ENCODE data around the gene C1QB.
A peak's percentile ranks its signal among the peaks of the same experiment; 100 is the strongest.
"Not testable (repeated sequence)": the region's sequence is repeated elsewhere in the genome, so short reads cannot be mapped to it uniquely, and the experiment has no call there.

Gene C1QB

DNA sequence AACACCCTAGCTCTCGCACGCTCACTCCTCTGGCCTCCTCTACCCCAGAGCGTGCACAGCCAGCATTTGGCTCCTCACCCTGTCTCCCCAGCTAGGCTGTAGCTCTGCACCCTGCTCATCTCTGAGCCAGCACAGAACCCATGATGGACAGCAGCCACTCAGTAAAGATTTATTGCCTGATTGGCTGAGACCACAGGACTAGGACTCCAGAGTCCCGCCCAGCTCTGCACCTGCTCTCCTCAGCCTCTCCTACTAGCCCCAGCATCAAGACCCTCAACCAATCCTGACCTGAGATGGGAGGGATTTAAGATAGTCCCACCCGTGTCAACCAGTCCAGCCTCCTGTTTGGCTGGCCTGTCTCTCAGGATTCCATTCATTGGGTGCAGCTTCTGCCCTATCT, 9.3 kb downstream of the C1QB start:
- DNase-seq (ENCODE audit: extremely low read depth in 1 of 2, low read depth in 1 of 2): peak in 1 of 2 donors; percentile 8

DNA sequence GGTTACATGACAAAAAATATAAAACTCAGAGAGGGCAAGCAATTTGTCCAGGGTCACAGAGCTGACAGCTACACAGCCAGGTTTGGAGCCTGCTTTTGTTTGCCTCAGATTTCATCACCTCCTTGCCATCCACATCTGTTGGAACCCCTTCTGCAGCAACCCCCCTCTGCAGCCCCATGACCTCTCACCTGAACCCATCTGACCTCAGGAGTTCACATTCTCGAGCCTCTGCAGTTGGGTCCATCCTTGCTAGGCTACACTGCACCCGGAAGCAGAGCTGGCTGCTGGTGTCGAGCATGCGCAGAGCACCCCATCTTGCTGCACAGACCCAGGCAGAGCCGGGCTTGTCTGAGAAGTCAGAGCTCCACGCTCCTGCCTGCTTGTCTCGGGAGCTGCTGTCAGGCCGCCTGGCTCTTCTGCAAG, 10.0 kb downstream of the C1QB start:
- no peak for DNase-seq (ENCODE audit: extremely low read depth in 1 of 2, low read depth in 1 of 2)

DNA sequence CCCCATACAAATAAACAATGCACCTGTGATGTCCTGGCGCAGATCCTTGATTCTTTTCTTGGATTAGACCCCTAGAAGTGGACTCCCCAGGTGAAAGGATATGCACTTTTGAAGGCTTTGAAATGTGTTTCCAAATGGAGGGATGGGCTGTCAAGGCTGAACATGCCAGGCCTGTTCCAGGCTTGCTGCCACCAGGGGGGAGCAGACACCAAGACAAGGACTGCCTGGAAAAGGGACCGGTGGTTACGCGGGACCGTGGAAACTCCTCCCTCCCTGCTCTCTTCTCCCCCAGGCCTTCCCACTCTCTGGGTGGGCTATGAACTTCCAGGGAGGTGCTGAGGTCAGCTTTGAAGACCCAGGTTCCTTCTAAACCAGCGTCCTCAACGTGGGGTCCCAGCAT, 12.7 kb downstream of the C1QB start:
- no peak for DNase-seq (ENCODE audit: extremely low read depth in 1 of 2, low read depth in 1 of 2)

DNA sequence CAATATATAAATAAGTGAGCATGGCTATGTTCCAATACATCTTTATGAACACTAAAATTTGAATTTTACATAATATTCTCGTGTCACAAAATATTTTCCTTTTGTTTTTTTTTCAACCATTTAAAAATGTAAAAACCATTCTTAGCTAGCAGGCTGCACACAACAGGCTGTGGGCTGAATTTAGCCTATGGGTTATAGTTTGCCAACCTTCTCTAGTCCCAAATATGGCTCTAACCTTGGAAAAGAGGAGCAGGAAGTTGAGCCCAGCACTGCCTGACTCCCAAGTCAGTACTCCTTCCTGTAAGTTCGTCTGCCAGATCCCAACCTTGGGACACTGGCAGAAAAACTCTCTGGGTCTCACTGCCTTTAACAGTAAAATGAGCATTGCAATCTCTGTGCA, 13.4 kb downstream of the C1QB start:
- DNase-seq (ENCODE audit: extremely low read depth in 1 of 2, low read depth in 1 of 2): no peak

DNA sequence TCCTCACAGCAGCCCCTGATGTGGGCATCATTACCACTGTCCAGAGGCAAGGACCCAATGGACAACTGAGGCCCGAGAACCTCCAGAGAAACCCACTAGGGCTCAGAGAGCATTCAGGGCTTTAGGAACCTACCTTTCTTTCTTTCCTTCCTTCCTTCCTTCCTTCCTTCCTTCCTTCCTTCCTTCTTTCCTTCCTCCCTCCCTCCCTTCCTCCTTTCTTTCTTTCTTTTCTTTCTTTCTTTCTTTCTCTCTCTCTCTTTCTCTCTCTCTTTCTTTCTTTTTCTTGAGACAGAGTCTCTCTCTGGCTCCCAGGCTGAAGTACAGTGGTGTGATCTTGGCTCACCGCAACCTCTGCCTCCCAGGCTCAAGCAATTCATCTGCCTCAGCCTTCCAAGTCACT, 15.8 kb downstream of the C1QB start:
- not testable (repeated sequence) for DNase-seq (ENCODE audit: extremely low read depth in 1 of 2, low read depth in 1 of 2)

DNA sequence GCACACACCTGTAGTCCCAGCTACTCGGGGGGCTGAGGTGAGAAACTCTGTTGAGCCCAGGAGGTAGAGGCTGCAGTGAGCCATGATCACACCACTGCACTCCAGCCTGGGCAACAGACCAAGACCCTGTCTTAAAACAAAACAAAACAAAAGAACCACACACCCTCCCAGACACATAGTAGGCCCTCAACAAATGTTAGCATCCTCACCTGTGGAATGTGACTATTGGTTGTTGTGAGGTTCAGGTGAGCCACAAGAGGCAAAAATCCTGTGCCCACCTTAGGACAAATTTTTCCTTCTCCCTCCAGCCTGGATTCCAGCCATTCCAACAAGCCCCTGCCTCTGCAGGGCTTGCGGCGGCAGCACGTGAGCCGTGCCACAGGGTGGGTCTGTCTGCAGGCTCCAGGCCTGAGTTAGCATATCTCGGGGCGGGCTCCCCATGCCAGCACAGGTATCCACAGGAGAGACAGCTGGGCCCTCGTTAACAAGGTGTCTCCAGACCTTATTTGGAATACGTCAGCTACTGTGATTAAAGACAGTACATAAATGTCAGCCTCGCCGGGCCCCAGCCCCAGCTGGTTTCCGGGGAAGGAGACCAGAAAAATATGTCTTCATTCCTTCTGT, 17.4 kb downstream of the C1QB start:
- no peak for DNase-seq (ENCODE audit: extremely low read depth in 1 of 2, low read depth in 1 of 2)

DNA sequence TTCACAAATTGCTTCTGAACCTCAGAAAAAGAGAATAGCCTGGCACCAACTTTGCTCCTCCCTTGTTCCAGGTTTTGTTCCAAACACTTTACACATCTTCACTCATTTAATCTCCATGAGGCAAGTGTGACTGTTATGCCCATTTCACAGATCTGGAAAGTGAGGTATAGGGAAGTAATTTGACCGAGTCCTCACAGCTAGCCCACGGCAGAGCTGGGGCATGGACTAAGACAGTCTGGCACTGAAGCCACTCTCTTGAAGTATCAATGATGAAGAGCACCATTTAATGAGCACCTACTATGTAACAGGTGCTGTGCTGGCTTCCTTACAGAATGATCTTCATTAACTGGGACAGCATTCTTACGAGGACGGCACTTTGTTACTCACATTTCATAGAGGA, 19.0 kb downstream of the C1QB start:
- no peak for DNase-seq (ENCODE audit: extremely low read depth in 1 of 2, low read depth in 1 of 2)

DNA sequence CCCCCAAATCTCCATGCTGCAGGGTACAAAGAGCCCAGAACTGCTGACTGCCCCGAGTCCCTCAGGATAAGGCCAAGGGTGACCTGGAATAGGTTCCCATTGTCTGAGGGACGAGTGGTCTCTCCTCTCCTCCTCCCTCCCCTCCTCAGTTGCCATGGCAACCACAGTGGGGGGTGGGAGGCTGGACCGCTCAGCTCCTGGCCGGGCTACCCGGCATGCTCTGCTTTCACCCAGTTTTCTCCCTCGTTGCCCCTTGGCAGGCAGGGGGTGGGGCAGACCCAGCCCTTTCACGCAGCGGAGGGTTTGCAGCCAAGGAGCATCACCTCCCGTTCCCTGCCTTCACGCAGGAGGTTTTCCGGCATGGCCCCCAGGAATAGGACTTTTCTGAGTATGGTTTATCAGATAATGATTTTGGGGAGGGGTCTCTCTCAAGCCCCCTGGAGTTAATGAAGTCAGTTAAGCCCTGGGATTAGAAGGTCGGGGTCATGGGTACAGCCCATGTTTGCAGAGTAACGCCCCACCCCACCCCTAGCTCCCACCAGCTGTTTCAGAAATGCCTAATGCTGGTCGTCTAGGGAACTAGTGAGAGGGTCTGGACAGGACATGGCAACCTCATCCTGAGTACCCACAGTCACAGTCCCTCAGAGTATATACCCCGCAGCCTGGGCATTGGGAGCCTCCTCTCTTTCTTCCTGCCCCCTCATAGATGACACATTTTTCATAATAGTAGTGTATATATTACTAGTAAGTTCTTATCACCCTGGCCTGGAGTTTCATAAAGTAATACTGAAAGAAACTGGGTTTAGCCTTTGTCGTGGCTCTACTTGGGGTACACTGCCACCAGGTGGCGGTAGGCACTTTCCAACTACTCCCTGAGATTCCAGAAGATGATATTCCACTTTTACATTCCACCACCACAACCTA, 20.7 kb downstream of the C1QB start:
- peak; percentile 1 to 13 for DNase-seq (ENCODE audit: extremely low read depth in 1 of 2, low read depth in 1 of 2)

DNA sequence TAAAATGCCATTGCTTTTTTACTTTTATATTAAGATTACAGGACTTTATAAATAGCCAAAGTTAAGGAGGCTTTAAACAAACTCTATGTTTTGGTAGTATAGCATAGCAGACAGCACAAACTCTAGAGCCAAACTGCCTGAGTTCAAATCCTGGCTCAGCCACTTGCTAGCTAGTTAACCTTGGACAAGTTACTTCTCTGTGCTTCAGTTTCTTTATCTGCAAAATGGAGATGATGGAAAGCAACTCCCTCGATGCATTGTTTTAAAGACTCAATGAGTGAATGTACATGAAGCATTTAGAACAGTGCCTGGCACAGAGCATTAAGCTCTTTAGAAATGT, 21.3 kb downstream of the C1QB start:
- DNase-seq (ENCODE audit: extremely low read depth in 1 of 2, low read depth in 1 of 2): no peak

DNA sequence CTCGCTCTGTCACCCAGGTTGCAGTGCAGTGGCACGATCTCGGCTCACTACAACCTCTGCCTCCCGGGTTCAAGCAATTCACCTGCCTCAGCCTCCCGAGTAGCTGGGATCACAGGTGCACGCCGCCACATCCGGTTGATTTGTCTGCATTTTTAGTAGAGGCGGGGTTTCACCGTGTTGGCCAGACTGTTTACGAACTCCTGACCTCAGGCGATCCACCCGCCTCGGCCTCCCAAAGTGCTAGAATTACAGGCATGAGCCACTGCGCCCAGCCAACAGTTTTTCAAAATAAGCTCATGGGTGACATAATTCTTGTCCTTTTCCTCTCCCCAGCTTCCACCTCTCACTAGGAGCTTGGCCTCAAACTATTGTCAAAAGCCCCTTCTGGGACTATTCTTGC, 23.1 kb downstream of the C1QB start:
- DNase-seq (ENCODE audit: extremely low read depth in 1 of 2, low read depth in 1 of 2): not testable (repeated sequence)

DNA sequence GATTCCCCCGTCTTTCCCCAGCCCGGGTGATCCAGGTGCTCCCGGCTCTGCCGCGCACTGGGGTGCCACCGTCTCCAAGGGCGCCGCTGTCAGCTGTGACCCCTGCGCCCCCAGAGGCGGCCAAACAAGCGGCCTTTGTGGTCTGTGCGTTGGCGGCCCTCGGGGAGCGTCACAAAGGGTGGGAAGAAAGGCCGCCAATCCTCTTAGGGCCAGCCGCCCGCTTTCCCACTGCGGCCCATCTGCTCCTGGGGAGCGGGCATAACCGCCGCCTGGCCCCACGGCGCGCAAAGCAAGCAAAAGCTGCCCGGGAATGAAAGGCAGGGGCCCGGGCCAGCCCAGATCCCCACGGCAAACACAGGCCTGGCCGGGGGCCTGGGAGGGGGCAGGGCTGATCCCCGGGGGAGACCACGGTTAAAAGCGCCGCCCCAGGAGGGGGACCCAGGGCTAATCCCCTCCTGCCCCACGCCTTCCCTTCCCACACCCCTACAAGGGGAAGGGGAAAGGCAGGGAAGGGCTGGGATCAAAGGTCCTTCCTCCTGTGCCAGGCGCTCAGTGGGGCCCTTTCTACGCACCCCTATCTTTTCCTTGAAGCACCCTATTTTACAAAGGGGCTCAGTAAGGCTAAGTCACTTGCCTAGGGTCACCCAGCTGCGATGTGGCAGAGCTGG, 24.0 kb downstream of the C1QB start:
- no peak for DNase-seq (ENCODE audit: extremely low read depth in 1 of 2, low read depth in 1 of 2)

DNA sequence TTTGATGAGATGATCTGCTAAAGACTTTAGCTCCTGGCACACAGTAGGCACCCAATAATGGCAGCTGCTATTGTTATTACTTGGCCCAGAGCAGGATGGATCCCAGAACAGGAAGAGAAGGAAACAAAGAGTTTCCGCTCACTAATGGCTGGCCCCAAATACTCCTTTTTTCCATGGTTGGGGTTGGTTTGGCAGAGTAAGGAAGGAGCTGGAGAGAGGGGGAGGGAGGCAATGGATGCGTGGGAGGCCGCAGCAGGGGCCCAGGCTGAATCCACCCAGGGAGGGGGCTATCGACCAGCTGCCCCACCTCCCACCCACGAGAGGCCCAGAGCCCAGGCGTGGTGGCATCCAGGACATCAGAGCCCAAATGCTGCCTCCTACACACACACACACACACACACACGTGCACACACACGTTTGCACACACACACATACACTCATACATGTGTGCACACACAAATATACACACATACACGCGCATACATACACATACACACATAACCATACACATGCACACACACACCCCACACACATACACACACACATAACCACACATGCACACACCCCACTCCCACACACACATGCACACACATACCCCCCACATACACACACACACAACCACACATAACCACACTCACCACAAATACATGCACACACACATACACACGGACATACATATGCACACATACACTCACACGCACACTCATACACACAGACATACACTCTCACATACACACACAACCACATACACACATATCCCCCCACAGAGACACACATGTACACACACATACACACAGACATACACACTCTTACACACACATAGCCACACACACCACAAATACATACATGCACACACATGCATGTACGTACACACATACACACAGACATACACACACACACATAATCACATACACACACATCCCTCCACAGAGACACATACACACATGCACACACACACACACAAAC, 25.2 kb downstream of the C1QB start:
- no peak for DNase-seq (ENCODE audit: extremely low read depth in 1 of 2, low read depth in 1 of 2)

DNA sequence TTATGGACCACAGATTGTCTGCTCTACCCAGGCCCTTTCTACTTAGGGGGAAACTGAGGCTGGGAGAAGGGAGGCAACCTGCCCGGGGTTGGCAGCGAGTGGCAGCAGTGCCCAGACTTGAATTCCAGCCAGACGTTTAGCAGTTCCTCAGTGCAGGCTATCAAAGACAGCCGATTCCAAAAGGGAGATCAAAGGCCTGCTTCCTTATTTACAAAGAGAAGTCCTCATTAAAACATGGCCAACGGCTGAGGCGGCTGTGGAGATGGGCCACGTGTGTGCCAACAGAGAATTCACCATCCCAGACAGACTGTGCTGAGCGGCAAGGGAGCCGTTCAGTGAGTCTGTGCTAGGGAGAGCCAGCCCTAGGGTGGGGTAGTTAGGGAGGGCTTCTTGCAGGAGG, 27.7 kb downstream of the C1QB start:
- DNase-seq (ENCODE audit: extremely low read depth in 1 of 2, low read depth in 1 of 2): no peak

DNA sequence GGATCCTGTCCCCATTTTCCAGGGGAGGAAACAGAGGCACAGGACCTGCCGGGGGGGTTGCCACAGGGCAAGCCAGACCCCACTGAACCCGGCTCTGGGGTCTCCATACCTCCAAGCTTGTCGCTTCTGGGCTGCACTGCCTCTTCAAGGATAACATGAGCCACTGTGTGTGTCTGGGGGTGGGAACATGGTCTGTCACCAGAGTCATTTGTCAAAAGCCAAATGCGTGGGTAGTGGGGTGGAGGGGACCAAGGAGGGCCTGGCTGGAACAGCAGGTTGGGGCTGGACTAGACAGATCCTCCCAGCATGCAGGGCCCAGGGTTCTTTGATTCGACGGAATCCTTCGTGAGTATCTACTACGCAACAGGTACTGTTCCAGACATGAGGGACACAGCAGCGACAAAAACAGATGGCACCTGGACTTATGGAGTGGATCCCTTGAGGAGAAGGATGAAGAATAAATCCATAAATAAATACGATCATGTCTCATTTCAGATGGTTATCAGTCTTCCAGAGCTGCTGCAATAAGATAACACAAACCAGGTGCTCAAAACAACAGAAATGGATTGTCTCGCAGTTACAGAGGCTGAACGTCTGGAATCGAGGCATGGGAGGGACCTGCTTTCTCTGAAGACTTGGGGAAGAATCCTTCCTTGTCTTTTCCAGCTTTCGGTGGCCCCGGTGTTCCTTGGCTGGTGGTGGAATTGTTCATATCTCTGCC, 28.7 kb downstream of the C1QB start:
- no peak for DNase-seq (ENCODE audit: extremely low read depth in 1 of 2, low read depth in 1 of 2)

DNA sequence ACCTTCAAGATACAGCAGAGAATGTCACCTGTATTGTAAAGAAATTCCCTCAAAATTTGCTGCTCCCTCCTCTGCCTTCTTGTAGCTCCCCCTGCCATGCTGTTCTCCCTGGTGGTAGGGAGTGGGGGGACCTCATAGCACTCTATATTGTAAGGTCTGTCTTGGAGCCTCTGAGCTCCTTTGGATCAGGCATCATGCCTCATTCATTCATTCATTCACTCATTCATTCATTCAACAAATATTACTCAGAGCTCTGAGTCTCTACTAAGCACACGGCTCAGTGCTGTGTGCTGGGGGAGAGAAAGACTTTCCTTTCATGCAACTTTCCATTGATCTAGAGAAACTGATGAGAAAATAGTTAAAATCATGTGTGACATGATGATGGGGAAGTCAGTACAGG, 30.5 kb downstream of the C1QB start:
- DNase-seq (ENCODE audit: extremely low read depth in 1 of 2, low read depth in 1 of 2): no peak

DNA sequence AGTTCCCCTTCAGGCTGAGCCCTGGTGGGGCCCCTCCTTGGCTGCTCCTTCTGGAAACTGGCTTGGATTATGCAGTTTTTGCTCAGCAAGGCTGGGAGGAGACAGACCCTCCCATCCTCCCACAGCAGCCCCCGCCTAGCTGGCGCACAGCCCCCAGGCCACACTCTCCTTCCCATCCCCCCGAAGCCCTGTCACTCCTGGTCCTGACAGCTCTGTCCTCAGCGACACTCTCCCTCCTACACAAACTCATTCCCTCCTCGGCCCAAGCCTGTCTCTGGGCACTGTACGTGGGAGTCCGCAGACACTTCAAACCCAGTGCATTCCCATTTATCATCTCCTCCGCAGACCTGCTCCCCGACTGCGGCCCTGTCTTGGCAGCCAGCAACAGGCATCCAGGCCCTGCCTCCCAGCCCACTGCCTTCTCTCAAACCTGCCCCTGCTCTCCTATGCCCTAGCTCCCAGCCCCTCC, 32.6 kb downstream of the C1QB start:
- DNase-seq (ENCODE audit: extremely low read depth in 1 of 2, low read depth in 1 of 2): no peak

DNA sequence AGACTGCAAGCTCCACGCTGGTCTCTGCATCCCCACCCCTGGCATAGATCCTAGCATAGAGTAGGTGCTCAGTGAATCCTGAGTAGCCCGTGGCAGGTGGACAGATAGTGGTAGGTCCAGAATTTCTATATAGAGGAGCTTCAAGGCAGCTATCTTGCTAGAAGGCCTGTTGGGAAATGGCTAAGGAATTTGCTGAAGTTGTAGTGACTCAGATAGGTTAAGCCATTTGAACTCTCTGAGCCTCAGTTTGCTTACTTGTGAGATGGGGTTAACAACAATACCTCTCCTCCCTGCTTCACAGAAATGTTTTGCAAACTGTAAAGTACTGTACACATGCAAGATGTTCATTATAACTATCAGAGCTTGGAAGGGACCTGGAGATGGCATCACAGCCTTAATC, 34.2 kb downstream of the C1QB start:
- DNase-seq (ENCODE audit: extremely low read depth in 1 of 2, low read depth in 1 of 2): no peak

DNA sequence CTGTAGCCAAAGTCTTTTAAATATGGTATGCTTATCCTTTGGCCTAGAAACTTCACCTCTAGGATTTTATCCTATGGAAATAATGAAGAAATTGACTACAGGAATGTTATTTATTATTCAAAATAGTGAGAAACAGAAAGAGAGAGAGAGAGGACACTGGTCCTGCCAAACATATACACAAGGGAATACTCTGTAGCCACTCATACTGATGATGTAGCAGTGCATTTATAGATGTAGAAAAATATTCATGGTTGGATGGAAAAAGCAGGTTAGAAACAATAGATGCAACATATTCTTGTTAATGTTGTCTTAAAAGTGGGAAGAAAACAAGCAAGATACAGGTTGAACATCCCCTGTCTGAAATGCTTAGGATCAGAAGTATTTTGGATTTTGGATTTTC, 35.4 kb downstream of the C1QB start:
- DNase-seq (ENCODE audit: extremely low read depth in 1 of 2, low read depth in 1 of 2): no peak

DNA sequence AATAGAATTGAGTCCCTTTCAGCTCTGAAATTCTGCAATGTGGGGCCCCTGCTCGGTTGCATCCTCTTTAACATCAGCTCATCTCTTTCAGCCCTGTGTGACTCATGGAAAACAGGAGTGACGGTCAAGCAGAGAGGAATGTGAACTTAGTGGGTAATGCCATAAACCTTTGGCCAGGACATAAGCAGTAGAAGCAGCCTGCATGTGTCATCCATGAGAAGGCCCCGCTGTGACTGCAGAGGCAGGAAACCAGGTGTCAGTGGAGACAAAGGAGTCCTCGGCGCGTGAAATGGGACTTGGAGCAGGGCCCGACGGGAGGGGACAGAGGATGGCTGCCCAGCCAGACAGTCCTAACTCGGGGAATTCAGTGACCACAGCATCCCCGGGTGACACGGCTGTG, 36.5 kb downstream of the C1QB start:
- DNase-seq (ENCODE audit: extremely low read depth in 1 of 2, low read depth in 1 of 2): no peak
